Measurements from ENCODE around the gene DLG1. TPM values are rescaled to one million over a fixed set of nuclear protein-coding genes. Genes with fewer than 3 reads are reported as not detected.
A peak's percentile ranks its signal among the peaks of the same experiment; 100 is the strongest.

The DLG1 gene
- polyA plus RNA-seq, 1 donor from 2014 or later: 43.9 TPM

DNA sequence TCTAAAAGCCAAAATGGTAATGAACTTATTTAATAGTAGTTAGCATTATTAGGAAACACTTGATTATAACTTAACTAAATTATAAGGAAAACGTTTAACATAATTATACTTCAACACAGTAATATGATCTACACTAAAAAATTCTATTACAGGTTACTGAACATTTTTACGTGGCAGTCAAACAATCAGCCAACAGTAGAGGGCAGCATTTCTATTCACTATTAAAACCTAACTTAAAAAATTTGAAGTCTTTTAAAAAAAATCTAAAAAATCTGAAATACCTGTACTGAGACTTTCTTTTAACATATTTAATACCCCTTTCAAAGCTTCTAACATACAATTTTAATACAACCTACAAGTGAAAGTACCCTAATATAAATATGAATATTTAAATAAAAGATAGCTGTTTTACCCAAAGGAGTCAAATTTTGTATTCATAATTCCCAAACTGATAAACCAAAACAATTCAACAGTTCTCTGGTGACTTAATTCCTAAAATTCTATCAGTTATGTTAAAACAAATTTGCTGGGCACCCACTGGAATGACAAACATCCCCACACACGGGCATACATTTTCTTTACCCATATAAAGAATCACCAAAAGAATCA lies 41.5 kb downstream of the DLG1 start:
- no peak overlapping the region for H3K4me3 ChIP-seq (ENCODE audit: low read length)
- H4K20me1 ChIP-seq (ENCODE audit: insufficient read depth): no peaks in the 10 kb centered on the region
- peaks cover 44% of the 10 kb centered on the region for H3K79me2 ChIP-seq (replicated peaks; ENCODE audit: insufficient read depth, low read length)
- no peak overlapping the region for H3K27ac ChIP-seq (ENCODE audit: low read length)
- H2AFZ ChIP-seq (ENCODE audit: low read depth, low read length): no peak overlapping the region
- TF ChIP-seq, protein P1, sequence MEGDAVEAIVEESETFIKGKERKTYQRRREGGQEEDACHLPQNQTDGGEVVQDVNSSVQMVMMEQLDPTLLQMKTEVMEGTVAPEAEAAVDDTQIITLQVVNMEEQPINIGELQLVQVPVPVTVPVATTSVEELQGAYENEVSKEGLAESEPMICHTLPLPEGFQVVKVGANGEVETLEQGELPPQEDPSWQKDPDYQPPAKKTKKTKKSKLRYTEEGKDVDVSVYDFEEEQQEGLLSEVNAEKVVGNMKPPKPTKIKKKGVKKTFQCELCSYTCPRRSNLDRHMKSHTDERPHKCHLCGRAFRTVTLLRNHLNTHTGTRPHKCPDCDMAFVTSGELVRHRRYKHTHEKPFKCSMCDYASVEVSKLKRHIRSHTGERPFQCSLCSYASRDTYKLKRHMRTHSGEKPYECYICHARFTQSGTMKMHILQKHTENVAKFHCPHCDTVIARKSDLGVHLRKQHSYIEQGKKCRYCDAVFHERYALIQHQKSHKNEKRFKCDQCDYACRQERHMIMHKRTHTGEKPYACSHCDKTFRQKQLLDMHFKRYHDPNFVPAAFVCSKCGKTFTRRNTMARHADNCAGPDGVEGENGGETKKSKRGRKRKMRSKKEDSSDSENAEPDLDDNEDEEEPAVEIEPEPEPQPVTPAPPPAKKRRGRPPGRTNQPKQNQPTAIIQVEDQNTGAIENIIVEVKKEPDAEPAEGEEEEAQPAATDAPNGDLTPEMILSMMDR (IDR thresholded peaks at IDR 0.05; ENCODE audit: poor library complexity, severe bottlenecking): peak; percentile 72
- peak; percentile 72 for TF ChIP-seq RAD21 (conservative IDR thresholded peaks at IDR 0.05)
- no peak for TF ChIP-seq MXI1 (conservative IDR thresholded peaks at IDR 0.05; ENCODE audit: poor library complexity, severe bottlenecking)
- TF ChIP-seq TAF1 (IDR thresholded peaks at IDR 0.05; ENCODE audit: low read depth): no peak
- no peak for TF ChIP-seq EZH2 (IDR thresholded peaks at IDR 0.05; ENCODE audit: borderline replicate concordance, insufficient read depth, low read length, poor library complexity, severe bottlenecking)
- TF ChIP-seq EP300 (conservative IDR thresholded peaks at IDR 0.05; ENCODE audit: poor library complexity, severe bottlenecking): no peak
- TF ChIP-seq SMC3 (conservative IDR thresholded peaks at IDR 0.05; ENCODE audit: poor library complexity): peak; percentile 76
- H3K36me3 ChIP-seq (ENCODE audit: insufficient read depth, low read length): no peaks in the 10 kb centered on the region
- H3K27me3 ChIP-seq (ENCODE audit: insufficient read depth, low read depth, low read length): no peaks in the 10 kb centered on the region
- H3K9me2 ChIP-seq (ENCODE audit: insufficient read depth, low read length): no peaks in the 10 kb centered on the region
- H3K9me3 ChIP-seq (ENCODE audit: low read length): no peaks in the 10 kb centered on the region
- H3K9ac ChIP-seq (ENCODE audit: low read length): no peak overlapping the region
- H3K4me2 ChIP-seq (ENCODE audit: low read length): no peak overlapping the region
- no peaks in the 10 kb centered on the region for H3F3A ChIP-seq (ENCODE audit: insufficient read depth, low read length, poor library complexity, severe bottlenecking)

DNA sequence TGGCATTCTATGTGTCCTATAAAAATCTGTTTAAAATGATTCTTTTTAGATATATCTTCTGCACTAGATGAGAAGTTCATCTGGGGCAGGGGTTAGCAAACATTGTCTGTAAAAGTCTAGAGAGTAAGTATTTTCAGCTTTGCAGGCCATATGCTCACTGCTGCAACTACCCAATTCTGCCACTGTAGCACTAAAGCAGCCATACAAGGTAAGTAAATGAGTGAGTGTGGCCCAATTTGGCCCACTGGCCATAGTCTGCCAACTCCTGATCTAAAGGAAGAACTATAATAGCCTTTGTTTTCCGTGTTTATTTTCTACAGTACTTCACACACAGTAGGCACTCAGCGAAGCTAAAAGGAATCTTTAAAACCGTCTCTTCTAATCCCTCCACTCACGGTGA lies 42.3 kb downstream of the DLG1 start:
- Histone ChIP-seq H3K9me3 (ENCODE audit: low read length) (no peaks in the 10 kb centered on the region), H3K4me2 (ENCODE audit: low read length) (no peak overlapping the region), H3K79me2 (replicated peaks; ENCODE audit: insufficient read depth, low read length) (peaks cover 52% of the 10 kb centered on the region), H4K20me1 (ENCODE audit: insufficient read depth) (no peaks in the 10 kb centered on the region), H3F3A (ENCODE audit: insufficient read depth, low read length, poor library complexity, severe bottlenecking) (no peaks in the 10 kb centered on the region), H3K27ac (ENCODE audit: low read length) (no peak overlapping the region), H2AFZ (ENCODE audit: low read depth, low read length) (no peak overlapping the region), H3K9ac (ENCODE audit: low read length) (no peak overlapping the region), H3K4me3 (ENCODE audit: low read length) (no peak overlapping the region), H3K27me3 (ENCODE audit: insufficient read depth, low read depth, low read length) (no peaks in the 10 kb centered on the region), H3K36me3 (ENCODE audit: insufficient read depth, low read length) (no peaks in the 10 kb centered on the region), H3K9me2 (ENCODE audit: insufficient read depth, low read length) (no peaks in the 10 kb centered on the region)
- TF ChIP-seq TAF1 (IDR thresholded peaks at IDR 0.05; ENCODE audit: low read depth) (no peak), EZH2 (IDR thresholded peaks at IDR 0.05; ENCODE audit: borderline replicate concordance, insufficient read depth, low read length, poor library complexity, severe bottlenecking) (no peak), EP300 (conservative IDR thresholded peaks at IDR 0.05; ENCODE audit: poor library complexity, severe bottlenecking) (no peak), SMC3 (conservative IDR thresholded peaks at IDR 0.05; ENCODE audit: poor library complexity) (no peak), POLR2AphosphoS5 (IDR thresholded peaks at IDR 0.05) (no peak), MXI1 (conservative IDR thresholded peaks at IDR 0.05; ENCODE audit: poor library complexity, severe bottlenecking) (no peak), RAD21 (conservative IDR thresholded peaks at IDR 0.05) (no peak)
- TF ChIP-seq, protein P1 (IDR thresholded peaks at IDR 0.05; ENCODE audit: poor library complexity, severe bottlenecking): no peak
- TF ChIP-seq, protein P2, sequence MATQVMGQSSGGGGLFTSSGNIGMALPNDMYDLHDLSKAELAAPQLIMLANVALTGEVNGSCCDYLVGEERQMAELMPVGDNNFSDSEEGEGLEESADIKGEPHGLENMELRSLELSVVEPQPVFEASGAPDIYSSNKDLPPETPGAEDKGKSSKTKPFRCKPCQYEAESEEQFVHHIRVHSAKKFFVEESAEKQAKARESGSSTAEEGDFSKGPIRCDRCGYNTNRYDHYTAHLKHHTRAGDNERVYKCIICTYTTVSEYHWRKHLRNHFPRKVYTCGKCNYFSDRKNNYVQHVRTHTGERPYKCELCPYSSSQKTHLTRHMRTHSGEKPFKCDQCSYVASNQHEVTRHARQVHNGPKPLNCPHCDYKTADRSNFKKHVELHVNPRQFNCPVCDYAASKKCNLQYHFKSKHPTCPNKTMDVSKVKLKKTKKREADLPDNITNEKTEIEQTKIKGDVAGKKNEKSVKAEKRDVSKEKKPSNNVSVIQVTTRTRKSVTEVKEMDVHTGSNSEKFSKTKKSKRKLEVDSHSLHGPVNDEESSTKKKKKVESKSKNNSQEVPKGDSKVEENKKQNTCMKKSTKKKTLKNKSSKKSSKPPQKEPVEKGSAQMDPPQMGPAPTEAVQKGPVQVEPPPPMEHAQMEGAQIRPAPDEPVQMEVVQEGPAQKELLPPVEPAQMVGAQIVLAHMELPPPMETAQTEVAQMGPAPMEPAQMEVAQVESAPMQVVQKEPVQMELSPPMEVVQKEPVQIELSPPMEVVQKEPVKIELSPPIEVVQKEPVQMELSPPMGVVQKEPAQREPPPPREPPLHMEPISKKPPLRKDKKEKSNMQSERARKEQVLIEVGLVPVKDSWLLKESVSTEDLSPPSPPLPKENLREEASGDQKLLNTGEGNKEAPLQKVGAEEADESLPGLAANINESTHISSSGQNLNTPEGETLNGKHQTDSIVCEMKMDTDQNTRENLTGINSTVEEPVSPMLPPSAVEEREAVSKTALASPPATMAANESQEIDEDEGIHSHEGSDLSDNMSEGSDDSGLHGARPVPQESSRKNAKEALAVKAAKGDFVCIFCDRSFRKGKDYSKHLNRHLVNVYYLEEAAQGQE (IDR thresholded peaks at IDR 0.05; ENCODE audit: borderline replicate concordance): no peak

Measured in neural cell (in vitro differentiated cells).